GM19467 (cell line): ENCODE measurements around the gene RTL1.

Source experiments
- ATAC-seq: cut with Tn5 transposase; IDR thresholded peaks from one replicate; pipeline ENCODE4 v1.9.1; 2021; ENCODE audit warnings: mild to moderate bottlenecking, moderate library complexity; ENCODE audit not compliant: unreplicated experiment

The RTL1 gene

GRCh38 chr14:100836941-100837804 lies 66.3 kb downstream of the RTL1 start:
- ATAC-seq: no peak

DNA sequence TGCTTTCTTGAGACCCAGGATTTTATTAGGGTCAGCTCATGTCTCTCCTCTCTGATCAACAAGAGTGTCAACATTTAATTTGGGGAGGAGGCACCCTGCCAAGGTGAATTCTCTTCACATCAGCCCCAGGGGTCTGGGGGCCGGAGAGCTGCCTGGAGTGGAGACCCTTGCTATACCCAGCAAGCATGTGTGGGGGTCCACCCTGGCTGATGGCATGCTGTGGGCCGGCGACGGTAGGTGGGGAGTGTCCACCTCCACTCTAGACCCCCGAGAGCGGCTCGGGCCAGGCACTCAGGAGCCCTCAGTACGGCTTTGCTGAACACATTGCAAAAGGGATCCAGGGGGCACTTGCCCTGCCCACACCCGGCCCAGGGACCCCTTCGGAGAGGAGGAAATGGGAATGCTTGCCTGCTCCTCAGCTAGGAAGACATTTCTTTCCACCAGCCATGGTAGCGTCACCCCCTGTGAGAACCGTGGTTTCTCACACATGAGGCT lies 67.2 kb downstream of the RTL1 start:
- ATAC-seq: no peak

GRCh38 chr14:100835548-100836310 lies 67.8 kb downstream of the RTL1 start:
- ATAC-seq: no peak

- ATAC-seq: no peak
Observed at GRCh38 chr14:100834794-100835547, 68.6 kb downstream of the RTL1 start.

DNA sequence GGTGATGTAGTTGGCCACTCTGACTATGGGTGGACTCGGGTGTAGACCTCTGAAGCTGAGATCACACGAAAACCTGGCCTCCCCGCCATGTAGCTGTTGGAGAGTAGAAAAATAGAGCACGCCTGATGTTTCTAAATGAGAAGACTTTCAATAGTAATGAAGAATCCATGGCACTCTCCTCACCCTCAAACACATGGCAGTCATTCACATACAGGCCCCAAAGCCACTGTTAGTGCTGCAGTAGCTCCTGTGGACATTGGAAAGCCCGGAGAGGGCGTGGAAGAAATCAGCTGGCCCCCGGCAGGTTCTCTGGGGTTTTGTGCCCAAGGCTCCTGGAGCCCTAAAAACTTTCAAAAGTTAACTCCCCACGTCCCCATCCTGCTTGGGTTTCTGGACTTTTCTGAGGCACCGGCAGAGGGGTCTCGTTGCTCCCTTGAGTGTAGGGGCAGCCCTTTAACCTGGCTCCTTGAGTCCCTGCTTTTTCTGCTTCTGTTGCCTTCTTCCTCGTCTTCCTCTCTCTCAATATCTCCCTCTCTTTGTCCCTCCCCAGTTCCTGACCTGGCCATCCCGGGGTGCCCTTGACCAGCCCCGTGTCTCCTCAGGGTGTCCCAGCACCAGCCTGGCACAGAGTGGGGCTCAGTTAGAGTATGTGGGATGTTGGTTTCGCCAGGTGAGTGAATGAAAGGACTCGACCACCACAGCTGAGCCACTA lies 69.3 kb downstream of the RTL1 start:
- ATAC-seq: no peak

DNA sequence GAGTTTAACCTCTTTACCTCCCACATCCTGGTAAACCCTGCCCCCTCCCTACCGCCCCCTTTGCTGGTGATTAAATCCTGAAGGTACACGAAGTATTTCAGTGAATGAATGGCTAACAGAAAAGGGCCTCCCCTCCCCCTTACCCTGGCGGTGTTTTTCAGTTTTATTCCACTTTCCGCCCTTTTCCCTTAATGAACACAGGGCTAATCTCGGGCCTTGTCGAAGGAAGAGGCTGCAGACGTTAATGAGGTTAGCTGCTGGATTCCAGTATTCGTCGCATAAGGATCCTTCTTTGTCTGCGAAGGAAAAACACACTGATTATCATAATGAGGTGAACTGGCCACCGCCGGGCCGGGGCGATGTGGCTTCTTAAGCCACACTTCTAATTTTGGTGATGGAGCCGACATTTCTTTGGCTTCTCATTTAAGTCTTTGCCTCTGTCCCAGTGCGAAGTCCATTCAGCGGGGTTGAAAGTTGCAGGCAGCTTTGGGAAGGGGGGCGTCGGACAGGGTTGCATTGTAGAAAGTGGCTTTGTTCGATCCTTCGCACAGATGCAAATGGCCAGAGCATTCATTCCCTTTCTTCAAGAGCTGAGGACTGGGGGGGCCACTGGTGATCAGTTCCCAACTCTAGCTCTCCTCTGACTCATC lies 71.1 kb downstream of the RTL1 start:
- ATAC-seq: no peak

DNA sequence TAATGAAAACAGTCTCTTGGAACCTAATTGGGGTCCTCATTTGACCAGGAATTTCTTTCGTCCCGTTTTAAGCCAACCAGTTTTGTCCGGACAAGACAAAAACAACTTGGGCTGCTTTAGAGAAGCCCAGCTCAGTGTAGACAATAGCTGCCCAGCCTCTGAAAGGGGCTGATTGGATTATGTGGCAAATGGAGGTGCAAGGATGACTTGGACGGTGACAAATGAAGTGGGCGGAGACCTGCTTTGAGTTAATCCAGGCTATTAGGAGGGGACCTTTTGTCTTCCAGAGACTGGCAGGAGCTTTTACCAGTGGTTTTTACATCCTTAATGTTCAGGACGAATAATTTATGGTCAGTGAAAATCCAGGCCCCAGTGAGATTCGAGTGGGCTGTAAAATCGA lies 72.8 kb downstream of the RTL1 start:
- ATAC-seq: no peak
